ENCODE measurements around the gene CLEC16A. TPM values are rescaled to one million over a fixed set of nuclear protein-coding genes. Genes with fewer than 3 reads are reported as not detected.

Gene CLEC16A
- total RNA-seq, 1 donor from 2014 or later = 34.6 TPM

GRCh38 chr16:10911267-10911666, 33.1 kb upstream of the CLEC16A start:
- ATAC-seq = no peak
- DNase-seq = no peak
- no peak overlapping the region for H3K27ac ChIP-seq
- H3K4me1 ChIP-seq = no peaks in the 10 kb centered on the region
- TF ChIP-seq CTCF (IDR thresholded peaks at IDR 0.05) = no peak
- no peaks in the 10 kb centered on the region for H3K27me3 ChIP-seq (ENCODE audit: low read depth)
- peaks cover 81% of the 10 kb centered on the region for H3K36me3 ChIP-seq
- intact Hi-C loops (cut with DNase I) = no loop called here
- no peaks in the 10 kb centered on the region for H3K9me3 ChIP-seq
- no peak overlapping the region for H3K4me3 ChIP-seq

- Histone ChIP-seq H3K4me1 (peaks cover 27% of the 10 kb centered on the region), H3K9me3 (no peaks in the 10 kb centered on the region), H3K36me3 (peaks cover 63% of the 10 kb centered on the region), H3K4me3 (no peak overlapping the region), H3K27ac (no peak overlapping the region), H3K27me3 (ENCODE audit: low read depth) (no peaks in the 10 kb centered on the region)
- intact Hi-C loops (cut with DNase I) = no loop called here
- TF ChIP-seq CTCF (IDR thresholded peaks at IDR 0.05) = no peak
- no peak for DNase-seq
- ATAC-seq = no peak
These were observed 27.8 kb upstream of the CLEC16A start for GRCh38 chr16:10916534-10916933.

- no peak overlapping the region for H3K4me3 ChIP-seq
- intact Hi-C loops (cut with DNase I) = no loop called here
- no peaks in the 10 kb centered on the region for H3K9me3 ChIP-seq
- TF ChIP-seq CTCF (IDR thresholded peaks at IDR 0.05) = peak; percentile 96
- peak; percentile 93 for DNase-seq
- H3K27me3 ChIP-seq (ENCODE audit: low read depth) = no peaks in the 10 kb centered on the region
- peaks cover 70% of the 10 kb centered on the region for H3K36me3 ChIP-seq
- H3K27ac ChIP-seq = peak overlapping the region; percentile 66
- ATAC-seq = peak; percentile 85 to 92
- H3K4me1 ChIP-seq = peaks cover 38% of the 10 kb centered on the region
These were observed 25.9 kb upstream of the CLEC16A start for GRCh38 chr16:10918294-10919002.

- Histone ChIP-seq H3K9me3 (no peaks in the 10 kb centered on the region), H3K4me1 (peaks cover 38% of the 10 kb centered on the region), H3K27ac (no peak overlapping the region), H3K4me3 (no peak overlapping the region), H3K36me3 (peaks cover 74% of the 10 kb centered on the region), H3K27me3 (ENCODE audit: low read depth) (no peaks in the 10 kb centered on the region)
- no peak for DNase-seq
- no peak for TF ChIP-seq CTCF (IDR thresholded peaks at IDR 0.05)
- ATAC-seq = no peak
- intact Hi-C loops (cut with DNase I) = no loop called here
These were observed 25.4 kb upstream of the CLEC16A start for GRCh38 chr16:10919003-10919351.

GRCh38 chr16:10920726-10921427, 23.5 kb upstream of the CLEC16A start:
- intact Hi-C loops (cut with DNase I) = no loop called here
- no peak overlapping the region for H3K27ac ChIP-seq

More at GRCh38 chr16:10920726-10921427, 23.5 kb upstream of the CLEC16A start:
- Histone ChIP-seq H3K4me3 (no peak overlapping the region), H3K27me3 (ENCODE audit: low read depth) (no peaks in the 10 kb centered on the region), H3K36me3 (peaks cover 74% of the 10 kb centered on the region), H3K4me1 (peaks cover 38% of the 10 kb centered on the region), H3K9me3 (no peaks in the 10 kb centered on the region)
- no peak for DNase-seq
- TF ChIP-seq CTCF (IDR thresholded peaks at IDR 0.05) = no peak
- ATAC-seq = no peak

Measured in lower lobe of right lung (tissue), 2 donors.